GM21529 (cell line): ENCODE measurements around the gene ASCL5.

Experiments used
- ATAC-seq: cut with Tn5 transposase; IDR thresholded peaks from one replicate; pipeline ENCODE4 v1.9.1; 2021; ENCODE audit not compliant: unreplicated experiment

The ASCL5 gene

GRCh38 chr1:201153474-201154388 lies 26.7 kb upstream of the ASCL5 start:
- ATAC-seq = peak; percentile 74

- ATAC-seq = no peak
Measured at GRCh38 chr1:201149400-201149799, 22.4 kb upstream of the ASCL5 start.

- no peak for ATAC-seq
Measured at GRCh38 chr1:201147396-201148015, 20.5 kb upstream of the ASCL5 start.

- ATAC-seq = no peak
Measured at GRCh38 chr1:201146626-201147390, 19.8 kb upstream of the ASCL5 start.

- no peak for ATAC-seq
Measured at GRCh38 chr1:201145816-201146215, 18.8 kb upstream of the ASCL5 start.

GRCh38 chr1:201145132-201145531 lies 18.1 kb upstream of the ASCL5 start:
- no peak for ATAC-seq

GRCh38 chr1:201144701-201145100 lies 17.7 kb upstream of the ASCL5 start:
- no peak for ATAC-seq

- ATAC-seq = no peak
Measured at GRCh38 chr1:201143726-201144635, 17.0 kb upstream of the ASCL5 start.

- no peak for ATAC-seq
Measured at GRCh38 chr1:201142849-201143725, 16.1 kb upstream of the ASCL5 start.

GRCh38 chr1:201142011-201142848 lies 15.2 kb upstream of the ASCL5 start:
- ATAC-seq = no peak

GRCh38 chr1:201141418-201141817 lies 14.4 kb upstream of the ASCL5 start:
- ATAC-seq = no peak

GRCh38 chr1:201140941-201141260 lies 13.9 kb upstream of the ASCL5 start:
- no peak for ATAC-seq

- ATAC-seq = no peak
Measured at GRCh38 chr1:201140235-201140940, 13.4 kb upstream of the ASCL5 start.

- no peak for ATAC-seq
Measured at GRCh38 chr1:201139756-201140155, 12.8 kb upstream of the ASCL5 start.

GRCh38 chr1:201139306-201139705 lies 12.3 kb upstream of the ASCL5 start:
- ATAC-seq = no peak

- no peak for ATAC-seq
Measured at GRCh38 chr1:201138311-201138840, 11.4 kb upstream of the ASCL5 start.

- no peak for ATAC-seq
Measured at GRCh38 chr1:201137579-201138310, 10.8 kb upstream of the ASCL5 start.
